Dedifferentiated amniotic fluid mesenchymal stem cell (primary cell): ENCODE measurements around the gene SOD3.

Experiments used
- DNase-seq: peaks from one replicate; pipeline ENCODE4 v3.0.0-alpha.2; 2016; ENCODE audit errors: extremely low spot score

The SOD3 gene

DNA sequence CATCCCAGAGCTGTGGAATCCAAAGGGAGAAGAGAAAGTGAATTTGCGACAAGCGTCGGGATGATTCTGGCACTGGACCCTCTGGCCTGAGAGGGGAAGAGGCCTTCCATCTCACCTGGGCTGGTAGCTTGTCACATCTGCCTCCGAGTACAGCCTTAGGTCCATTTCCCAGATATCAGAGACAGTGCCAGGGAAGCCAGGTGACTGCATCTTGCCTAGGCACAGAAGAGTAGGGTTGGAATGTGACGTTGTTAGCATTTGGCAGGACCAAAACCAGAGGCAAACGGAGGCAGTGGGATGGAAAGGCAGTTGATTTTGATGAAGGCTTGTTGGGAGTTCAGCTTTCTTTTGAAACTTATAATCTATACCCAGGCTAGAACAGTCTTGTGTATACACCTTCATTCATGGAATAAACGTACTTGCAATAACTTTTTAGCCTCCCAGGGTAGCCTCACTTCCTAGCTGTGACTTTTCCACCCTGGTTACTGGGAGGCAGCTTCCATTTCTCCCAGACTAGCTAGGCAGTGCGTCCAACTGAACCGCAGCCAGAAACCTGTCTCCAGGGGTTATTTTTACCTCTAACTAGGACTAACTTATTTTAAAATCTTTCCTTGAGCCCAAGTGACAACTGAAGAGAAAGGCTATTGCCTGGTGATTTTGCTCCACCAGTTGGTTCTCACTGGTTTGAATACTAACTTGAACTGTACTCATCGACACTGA, 5.9 kb downstream of the SOD3 start:
- no peak for DNase-seq

DNA sequence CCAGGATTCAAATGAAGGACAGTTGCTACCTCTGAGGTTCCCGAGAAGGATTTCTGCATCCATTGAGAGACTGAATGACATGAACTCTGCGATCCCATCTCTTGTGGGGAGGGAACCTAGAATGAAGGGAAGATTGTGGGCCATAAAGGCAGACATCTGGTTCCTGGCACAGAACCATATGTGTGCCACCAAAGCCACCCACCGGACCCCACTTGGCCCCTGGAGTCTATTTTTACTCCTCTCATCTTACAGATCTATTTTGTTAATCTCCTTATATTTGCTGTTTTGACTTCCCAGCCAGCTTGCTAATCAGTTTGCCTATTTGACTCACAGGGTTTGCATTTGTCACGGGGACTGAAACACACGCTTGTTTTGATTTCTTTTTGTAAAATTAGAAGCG, 7.3 kb downstream of the SOD3 start:
- no peak for DNase-seq

DNA sequence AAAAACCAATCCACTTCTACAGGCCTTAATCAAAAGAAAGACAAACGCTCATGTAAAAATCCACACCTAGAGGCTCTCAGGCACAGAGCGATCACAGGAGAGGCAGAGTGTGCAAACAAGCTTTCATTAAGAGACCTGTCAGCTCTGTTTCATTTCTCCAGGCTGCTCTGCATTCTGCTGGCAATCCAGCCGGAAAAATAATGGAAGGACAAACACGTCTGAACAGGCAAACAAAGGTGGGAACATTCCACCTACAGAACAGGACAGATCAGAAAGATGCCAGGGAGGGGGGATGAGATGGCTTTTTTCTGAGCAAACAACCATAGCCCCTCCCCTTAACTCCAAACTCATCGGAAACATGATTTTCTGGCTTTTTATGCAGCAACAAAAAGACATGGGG, 9.7 kb downstream of the SOD3 start:
- DNase-seq, result no peak

DNA sequence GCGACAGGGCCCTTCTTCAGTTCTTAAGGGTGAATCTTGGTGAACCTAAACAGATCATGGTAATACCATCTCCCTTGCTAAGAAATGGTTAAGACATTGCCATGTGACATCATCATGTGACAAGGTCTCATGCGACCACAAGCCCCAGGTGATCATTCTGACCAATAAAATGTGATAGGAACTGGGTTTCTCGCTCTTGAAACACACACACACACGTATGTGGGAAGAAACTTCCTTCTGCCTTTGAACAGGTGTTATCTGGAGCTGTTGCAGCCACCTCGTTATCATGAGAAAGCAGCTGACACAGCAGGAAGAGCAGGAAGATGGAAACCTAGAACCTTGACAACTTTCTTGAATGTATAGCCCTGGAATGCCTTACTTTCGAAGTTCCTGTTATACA, 10.2 kb downstream of the SOD3 start:
- DNase-seq, result no peak

DNA sequence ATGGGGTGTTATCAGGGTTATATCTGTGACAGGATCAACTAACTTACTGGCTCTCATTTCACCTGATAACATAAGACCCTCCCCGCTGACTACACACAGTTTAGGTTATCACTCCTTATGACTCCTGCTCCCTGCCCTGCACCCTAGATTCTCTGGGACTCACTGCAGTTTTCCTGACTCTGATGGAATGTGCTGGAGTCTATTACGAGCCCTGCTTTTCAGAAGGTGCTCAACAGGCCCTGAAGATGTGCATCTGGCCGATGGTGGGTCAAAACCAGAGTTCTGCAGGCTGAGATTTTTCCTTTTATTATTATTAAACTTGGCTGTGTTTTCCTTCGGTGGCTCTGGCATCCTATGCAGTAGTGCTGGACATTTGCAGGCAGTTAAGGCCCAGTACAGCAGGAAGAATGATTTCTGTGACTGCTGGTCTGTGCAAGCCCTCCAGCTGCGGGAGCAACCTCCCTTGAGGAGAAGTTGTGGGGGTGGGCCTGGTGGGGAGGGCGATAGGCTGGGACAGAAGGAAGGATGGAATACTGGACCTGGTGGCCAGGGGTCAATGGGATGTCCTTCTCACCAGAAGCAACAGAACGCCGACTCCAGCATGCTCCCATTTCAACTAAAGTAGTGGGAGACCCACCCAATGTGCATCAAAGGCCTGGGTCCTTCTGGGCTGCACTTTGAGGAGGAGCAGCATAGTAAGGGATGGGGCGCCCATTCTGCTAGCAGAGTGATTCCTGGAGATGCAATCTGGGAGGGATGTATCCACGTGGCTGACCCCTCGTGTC, 11.0 kb downstream of the SOD3 start:
- no peak for DNase-seq

DNA sequence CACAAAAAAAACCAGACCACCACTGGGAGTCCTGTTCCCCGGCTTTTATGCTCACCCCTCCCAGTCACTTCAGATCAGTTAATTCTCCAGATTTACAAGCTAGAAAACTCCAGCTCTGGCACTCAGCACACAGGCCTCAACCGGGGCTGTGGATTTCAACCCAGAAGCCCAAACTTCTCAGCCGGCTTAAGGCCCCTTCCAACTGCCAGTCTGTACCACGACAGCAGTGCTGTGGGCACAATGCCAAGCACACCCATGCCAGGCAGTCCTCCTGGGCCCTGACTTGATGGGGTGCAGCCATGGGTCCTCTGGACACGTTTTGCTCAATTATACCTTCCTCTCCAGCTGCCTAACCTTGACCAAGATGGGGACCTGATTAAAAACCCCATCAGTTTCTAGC, 12.2 kb downstream of the SOD3 start:
- DNase-seq, result no peak

DNA sequence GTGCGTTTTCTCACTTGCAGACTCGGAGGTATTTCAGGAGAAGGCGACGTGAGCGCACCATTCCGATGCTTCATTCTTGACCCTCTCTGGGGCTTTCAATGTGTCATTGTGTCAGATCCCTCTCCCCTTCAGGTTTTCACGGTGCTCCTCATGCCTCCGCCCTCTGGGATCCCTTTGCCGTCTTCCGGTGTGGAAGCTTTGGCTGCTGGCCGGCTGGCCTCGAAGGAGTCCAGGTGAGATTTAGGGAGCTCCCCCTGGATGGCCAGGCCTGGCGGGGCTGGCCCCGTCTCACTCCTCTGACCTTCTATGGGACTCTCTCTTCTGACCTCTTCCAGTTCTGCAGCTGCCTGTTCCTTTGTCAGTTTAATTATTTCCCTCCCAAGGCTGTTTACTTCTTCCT, 12.9 kb downstream of the SOD3 start:
- DNase-seq, result no peak

DNA sequence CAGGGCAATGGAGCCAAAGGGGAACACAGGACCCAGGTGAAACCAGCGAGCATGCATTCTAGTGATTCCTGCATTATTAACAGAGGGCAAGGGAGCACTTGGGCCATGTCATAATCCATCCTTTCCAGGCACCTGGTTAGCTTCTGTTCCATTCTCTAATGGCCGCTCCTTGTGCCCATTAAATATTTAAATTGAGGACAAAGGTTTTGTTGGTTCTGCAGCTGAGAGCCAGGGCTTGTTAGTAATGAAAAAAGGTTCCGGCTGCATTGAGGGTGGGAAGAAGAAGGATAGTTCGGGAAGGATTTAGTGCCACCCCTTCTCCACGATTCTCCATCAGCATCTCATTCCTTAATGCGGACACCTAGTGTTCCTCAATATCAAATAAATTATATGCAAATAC, 13.6 kb downstream of the SOD3 start:
- DNase-seq, result no peak

DNA sequence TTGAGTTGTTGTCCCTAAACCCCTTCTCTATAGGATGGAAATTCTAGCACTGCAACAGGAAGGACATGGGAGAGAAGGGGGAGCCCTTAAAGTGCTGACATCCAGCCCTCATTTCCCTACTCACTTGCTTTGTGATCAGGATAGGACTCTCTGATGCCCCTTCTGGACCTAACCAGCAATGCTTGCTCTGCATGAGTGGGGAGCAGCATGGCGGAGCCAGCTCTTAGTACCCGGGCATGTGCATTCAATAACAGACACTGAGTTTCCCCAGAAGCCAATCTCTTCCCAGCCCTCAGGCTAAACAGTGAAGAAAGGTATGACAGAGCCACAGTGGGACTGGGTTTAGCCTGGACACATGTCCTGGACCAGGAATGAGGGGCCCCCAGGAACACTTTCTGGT, 14.0 kb downstream of the SOD3 start:
- no peak for DNase-seq

DNA sequence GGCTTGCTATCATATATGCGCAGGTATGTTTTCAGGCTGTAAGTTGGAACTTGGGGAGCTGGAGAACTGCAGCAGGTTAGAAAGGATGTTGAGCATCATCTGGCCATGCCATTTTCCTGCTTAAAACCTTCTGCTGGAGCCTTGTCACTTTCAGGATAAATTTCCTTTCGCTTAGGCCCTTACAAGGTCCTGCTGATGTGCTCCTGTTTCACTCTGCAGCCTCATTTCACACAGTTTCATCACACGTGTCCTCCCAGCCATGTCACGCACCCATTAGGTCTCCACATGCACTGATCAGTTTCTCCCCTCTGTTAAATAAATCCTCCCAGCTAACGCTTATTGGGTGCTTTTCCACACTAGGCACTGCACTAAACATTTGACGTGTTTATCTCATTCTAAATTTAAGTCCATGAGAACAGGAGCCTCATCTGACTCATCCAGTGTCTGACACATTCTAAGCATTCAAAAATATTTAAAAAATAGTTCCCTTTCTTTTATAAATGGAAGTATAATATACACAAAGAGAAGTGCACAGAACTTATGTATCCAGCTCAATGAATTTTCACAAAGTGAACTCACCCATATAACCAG, 14.5 kb downstream of the SOD3 start:
- DNase-seq, result peak; percentile 31

DNA sequence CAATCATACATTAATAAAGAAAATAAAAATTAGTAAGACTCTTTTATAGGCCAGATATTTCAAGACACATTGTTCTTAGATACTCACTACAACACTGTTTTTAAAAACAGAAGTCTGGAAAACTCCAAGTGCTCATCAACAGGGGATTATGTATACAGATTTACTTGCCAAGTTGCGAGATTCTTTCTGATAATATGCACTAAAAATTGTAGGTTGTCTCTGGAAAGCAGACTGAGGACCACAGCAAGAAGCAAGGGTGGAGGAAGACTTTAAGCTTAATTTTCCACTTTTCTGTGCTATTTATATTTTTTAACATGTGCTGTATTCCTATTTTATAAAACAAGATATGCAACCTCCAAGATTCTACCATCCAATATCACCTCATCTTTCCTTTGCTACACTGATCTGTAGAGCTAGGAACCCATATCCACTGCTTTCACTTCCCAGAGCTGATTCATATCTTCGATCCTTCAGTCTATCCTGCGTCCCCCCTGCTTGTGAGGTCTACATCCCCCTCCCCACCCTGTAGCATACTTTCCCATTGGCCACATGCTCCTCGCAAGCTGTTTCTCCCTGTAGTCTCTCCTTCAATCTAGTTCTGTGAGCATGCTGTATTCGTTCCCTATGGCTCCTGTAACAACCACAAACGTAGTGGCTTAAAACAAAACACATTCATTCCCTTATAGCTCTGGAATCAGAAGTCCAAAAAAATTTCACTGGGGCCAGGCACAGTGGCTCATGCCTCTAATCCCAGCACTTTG, 15.7 kb downstream of the SOD3 start:
- no peak for DNase-seq

DNA sequence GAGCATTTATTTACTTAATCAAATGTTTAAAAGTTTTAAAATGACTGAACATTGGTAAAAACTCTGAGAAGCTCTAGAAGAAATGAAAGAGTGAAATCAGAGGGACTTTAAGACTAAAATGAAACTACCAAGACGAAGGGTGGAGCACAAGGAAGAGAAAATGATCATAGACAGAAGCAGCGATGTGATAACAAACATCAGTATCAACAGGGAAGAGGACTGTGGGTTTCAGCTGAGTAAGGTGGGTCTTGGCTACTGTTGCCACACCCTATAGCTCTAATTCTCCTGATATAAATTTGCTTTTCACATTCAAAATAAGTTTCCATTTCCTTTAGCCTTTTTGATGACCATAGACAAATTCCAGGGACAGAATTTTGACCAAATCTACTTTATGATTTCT, 18.4 kb downstream of the SOD3 start:
- no peak for DNase-seq

DNA sequence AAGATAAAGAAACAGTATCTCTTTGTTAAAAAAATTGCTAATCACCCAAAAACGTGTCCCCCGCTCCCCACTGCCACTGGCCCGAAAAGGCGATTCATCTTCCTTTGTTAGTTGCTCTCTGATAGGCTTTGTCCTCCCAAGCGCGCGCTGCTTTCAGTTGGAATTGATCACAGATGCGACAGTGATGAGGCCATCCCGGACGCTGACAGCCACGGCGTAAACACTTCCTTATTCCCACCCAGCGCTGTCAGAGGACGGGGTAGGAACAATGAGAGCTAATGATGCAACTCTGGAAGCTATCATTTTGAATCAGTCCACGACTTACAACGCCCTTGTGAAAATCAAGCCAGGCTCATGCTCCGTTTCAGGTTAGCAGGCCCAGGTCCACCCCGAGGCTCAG, 21.4 kb downstream of the SOD3 start:
- DNase-seq, result no peak

DNA sequence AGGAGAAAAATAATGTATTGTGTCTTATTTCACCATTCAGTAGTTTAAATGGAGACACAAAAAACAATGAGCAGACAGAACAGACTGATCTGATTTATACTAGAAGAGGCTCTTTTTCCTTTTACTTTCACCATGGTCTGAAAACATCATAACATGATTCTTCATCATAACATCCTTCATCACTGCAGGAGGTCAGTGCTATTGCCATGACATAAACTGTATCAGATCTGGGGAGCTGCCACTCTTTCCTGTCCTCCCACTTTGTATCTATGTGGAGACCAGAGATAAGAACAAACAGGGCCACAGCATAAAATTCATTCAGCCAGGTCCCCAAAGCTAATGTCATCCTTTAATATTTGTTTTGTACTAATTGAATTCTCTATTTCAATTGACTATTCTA, 25.2 kb downstream of the SOD3 start:
- DNase-seq, result no peak

DNA sequence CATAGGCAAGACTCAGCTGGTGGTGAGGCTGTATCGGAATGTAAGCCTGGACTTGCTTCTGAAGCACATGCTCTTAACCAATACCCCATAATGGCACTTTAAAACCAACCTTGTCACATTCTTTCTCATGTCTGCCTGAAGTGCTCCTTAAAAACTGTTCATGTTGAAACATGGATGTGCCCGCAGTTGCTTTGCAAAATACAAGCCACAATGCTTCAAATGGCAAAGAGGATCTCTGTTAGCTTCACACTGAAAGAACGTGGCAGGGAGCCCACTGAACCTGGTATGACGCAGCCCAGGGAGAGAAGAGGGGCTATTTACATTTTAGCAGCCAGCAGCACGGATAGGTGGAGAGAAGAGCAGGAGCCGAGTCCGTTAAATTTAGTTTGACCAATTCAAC, 29.3 kb downstream of the SOD3 start:
- no peak for DNase-seq

DNA sequence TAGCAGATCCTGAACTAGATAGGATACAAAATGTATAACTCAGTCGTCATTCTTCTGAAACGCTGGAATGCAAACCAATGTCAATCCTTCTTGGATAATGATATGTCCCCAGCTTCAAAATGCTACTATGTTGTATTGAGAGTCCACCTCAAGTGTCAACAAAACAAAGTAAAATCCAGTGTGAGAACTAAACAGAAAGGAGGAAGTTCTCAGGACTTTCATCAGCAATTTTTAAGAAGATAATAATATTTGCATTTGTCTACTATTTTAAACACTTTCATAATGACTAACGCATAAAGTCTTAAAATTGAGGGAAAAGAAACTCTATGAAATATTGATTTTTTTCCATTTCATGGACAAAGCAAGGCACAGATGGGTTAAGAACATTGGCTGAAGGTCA, 36.3 kb downstream of the SOD3 start:
- DNase-seq, result no peak

DNA sequence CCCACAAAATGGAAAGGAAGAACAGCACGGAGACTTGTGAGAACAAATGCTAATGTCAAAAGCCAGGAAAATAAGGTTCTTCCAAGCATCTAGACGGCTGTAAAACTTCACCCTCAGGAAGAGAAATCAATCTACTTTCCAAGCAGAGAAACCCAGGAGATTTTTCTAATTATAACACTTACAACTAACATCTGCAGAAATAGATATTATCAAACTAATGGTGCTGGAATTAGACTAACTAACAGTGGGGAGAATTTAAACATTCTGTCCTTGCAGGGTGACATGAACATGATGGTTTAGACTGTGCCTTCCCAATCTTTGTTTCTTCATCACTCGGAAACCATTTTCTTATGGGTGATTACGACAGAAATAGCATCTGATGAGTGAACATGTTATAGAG, 40.3 kb downstream of the SOD3 start:
- no peak for DNase-seq

DNA sequence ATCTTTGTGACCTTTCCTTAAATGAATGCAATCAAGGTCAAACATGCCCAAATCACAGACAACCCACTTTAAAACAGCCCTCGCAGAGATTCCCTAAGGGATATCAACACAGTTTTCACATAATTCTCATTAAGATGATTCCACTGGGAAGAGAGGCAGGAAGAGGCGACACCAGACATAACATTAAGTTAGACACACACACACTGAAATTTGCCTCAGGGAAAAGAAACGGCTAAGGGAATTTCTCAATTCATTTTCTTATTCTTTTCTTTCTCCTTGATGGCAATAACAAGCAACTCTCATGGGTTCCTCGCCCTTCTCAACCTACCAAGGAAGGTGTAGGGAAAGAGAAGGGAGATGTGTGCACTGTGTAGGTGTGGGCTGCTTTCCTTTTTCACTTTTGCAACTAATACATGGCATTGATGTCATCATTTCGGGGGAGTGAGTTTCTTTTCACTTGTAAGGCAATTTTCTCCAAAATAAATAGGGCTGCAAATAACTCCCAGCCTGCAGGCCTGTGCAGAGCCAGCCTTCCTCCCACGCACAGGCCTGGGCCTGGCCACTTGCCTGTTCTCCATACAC, 41.4 kb downstream of the SOD3 start:
- no peak for DNase-seq

DNA sequence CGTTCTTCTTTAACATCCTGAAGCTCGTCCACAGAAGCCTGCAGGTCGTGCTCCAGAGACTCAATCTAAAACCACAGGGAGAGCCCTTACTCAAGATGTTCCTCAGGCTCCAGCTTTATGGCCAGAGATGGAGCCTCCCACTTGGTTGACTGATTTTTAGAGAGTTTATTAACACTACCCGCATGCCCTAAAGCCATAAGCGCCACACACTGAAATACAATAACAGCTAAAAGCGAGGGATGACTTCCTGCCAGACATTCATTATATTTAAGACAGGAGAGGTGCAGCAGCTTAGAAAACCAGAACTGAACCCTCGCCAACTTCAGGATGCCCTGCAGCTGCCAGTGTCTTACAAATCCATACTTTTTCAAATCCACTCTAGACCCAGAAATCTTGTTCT, 42.0 kb downstream of the SOD3 start:
- no peak for DNase-seq

DNA sequence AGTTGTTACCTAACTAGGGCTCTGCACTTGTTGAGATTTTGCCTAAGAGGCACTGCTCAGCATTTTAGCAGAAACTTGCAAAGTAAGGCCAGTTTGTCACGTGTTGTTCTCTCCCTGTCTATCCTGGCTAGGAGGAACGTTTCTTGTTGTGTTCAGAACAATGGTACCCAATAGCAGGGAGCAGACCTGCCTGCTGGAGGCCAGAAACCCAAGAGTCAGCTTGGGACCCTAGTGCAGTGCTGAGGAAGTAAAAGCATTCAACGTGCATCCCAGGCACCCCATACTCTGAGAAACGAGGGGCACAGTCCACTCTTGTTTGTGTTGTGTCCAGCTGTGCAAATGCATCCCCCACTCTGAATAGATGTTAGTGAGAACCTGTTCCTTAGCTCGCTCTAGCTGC, 42.4 kb downstream of the SOD3 start:
- DNase-seq, result no peak

DNA sequence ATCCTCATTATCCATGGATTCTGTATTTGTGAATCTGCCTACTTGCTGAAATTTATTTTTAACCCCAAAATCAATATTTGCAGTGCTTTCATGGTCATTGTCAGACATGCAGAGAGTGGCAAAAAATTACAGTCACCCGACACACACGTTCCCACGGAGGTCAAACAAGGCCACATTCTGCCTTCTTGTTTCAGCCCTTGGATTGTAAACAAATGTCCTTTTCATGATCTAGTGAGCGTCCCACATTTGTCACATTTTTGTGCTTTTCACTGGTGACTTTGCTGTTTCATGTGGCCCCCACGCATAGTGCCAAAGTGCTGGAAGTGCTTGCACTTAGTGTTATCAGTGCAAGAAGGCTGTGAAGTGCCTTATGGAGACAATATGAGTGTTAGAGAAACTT, 45.0 kb downstream of the SOD3 start:
- DNase-seq, result no peak
